Ovary (tissue), 9 donors: ENCODE measurements around the gene OR9Q1. TPM values are rescaled to one million over a fixed set of nuclear protein-coding genes. Genes with fewer than 3 reads are reported as not detected.

Source experiments
- DNase-seq, 5 donors: peaks; one replicate each; pipeline ENCODE4 v3.0.0-alpha.2; 2019 to 2020
- H3K27ac ChIP-seq, 2 donors: fragments of 200-600 bp; one replicate each; pipeline versions ENCODE4 v1.5.1 to v1.8.0; 2019 to 2022
- H3K27me3 ChIP-seq: fragments of 200-600 bp; one replicate; pipeline ENCODE4 v1.8.0; 2022
- H3K36me3 ChIP-seq: fragments of 200-600 bp; sonication (generic); one replicate; pipeline ENCODE4 v1.5.1; 2019
- H3K4me1 ChIP-seq: one replicate; pipeline ENCODE4 v1.8.1; 2013; ENCODE audit warnings: mild to moderate bottlenecking, moderate library complexity; ENCODE audit not compliant: insufficient read depth
- H3K4me3 ChIP-seq: fragments of 200-600 bp; sonication (generic); one replicate; pipeline ENCODE4 v1.5.1; 2017
- H3K9me3 ChIP-seq, 2 donors: fragments of 200-600 bp in 1 of 2; sonication (generic) in 1 of 2; one replicate each; pipeline versions ENCODE4 v1.5.1 to v1.8.1; 2013 to 2019; ENCODE audit warnings: mild to moderate bottlenecking in 1 of 2, moderate library complexity in 1 of 2
- CTCF ChIP-seq, 3 donors: fragments of 450-650 bp in 2 of 3; fragments of 200-600 bp in 1 of 3; IDR thresholded peaks; one replicate each; pipeline versions ENCODE4 v1.5.1 to v1.8.0; 2016 to 2022; ENCODE audit warnings: antibody characterized with exemption in 3 of 3, mild to moderate bottlenecking in 1 of 3
- EP300 ChIP-seq: sonication (generic); formaldehyde crosslinking; IDR thresholded peaks from one replicate; pipeline ENCODE4 v1.6.1; 2017; ENCODE audit warnings: antibody characterized with exemption
- POLR2A ChIP-seq: fragments of 450-650 bp; IDR thresholded peaks from one replicate; pipeline ENCODE4 v1.6.1; 2017; ENCODE audit warnings: antibody characterized with exemption, mild to moderate bottlenecking, moderate library complexity
- WGBS, 3 donors: extraction: QIAGEN DNeasy Blood & Tissue Kit in 1 of 3; methylation state at CpG; one replicate each; pipeline versions ENCODE4 v1.1.5 to v1.1.7; 2013 to 2017; 5-methylcytosine and 5-hydroxymethylcytosine counted together
- intact Hi-C, 4 donors: fragments of 100-400 bp; cut with DNase I; formaldehyde crosslinking; loops; one replicate each; pipeline versions ENCODE4 v1.11.0 to v1.15.1; 2022 to 2023
- polyA plus RNA-seq, 2 donors: library from polyadenylated mRNA; stranded (reverse); fragments of 200-250 nt in 1 of 2; fragments of 350-450 nt in 1 of 2; fragmentation: Illumina TruSeq in 1 of 2; extraction: RNeasy Lipid Tissue Mini Kit (QIAGEN cat#74804) in 1 of 2; gene quantifications; one replicate each; pipeline ENCODE4 v1.2.3, GENCODE V29; 2013 to 2014
- total RNA-seq, 7 donors: library from RNA; depleted of rRNA in 2 of 7; stranded (reverse); fragments of >200 nt in 2 of 7; fragmentation: NEBNext Ultra II Directional in 3 of 7; extraction: Animal tissue kit (Norgen Biotek cat#: 25700) in 3 of 7; gene quantifications; one replicate each; pipeline versions ENCODE4 v1.1.0 to v1.2.4, GENCODE V29; 2016 to 2023
- donor health status: DM: no; HTN: no; CAD: no; lungs with moderate emphysema.
- donor health status: DM: no; HTN: no; CAD: no.
- donor health status: Bipolar disorder and iron deficiency.
- donor health status: DM: yes; HTN: yes; CAD: no.
- donor health status: DM: no; HTN: no; CAD: no.
- donor health status: DM: yes; HTN: yes; CAD: no.

Gene OR9Q1
- total and polyA plus RNA-seq, 9 donors = not detected

DNA sequence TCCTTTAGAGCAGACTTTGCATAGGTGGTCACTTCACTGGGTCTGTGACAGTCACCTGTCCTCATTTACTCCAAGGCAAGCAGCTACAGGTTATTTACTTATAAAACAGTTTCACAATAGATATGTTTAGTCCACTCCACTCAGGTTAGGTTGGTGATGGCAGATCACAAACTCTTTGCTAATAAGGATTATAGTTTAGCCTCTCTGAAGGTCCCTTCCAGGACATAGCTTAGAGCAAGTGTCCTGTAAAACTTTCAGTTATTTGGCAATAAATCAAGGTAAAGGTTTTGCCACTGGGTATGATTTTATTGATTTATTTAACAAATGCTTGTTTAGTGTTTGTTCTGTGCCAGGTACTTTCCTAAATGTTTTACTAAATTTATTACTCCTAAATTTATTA, 15.9 kb downstream of the OR9Q1 start:
- Histone ChIP-seq H3K4me3 (no peak overlapping the region), H3K9me3 (no peaks in the 10 kb centered on the region), H3K36me3 (no peaks in the 10 kb centered on the region), H3K27me3 (no peaks in the 10 kb centered on the region), H3K27ac (no peak overlapping the region), H3K4me1 (no peaks in the 10 kb centered on the region)
- intact Hi-C loops = no loop called here
- no peak for TF ChIP-seq POLR2A
- TF ChIP-seq EP300 = no peak
- no peak for TF ChIP-seq CTCF (IDR thresholded peaks at IDR 0.05)
- DNase-seq = no peak

- WGBS, 3 donors = 75 to 78% (median 76%) methylated on average over 2 of the region's 2 CpGs
- Histone ChIP-seq H3K27me3 (no peaks in the 10 kb centered on the region), H3K36me3 (no peaks in the 10 kb centered on the region), H3K27ac (no peak overlapping the region), H3K9me3 (no peaks in the 10 kb centered on the region), H3K4me1 (no peaks in the 10 kb centered on the region), H3K4me3 (no peak overlapping the region)
- no peak for DNase-seq
- TF ChIP-seq POLR2A (no peak), CTCF (IDR thresholded peaks at IDR 0.05) (no peak), EP300 (no peak)
- intact Hi-C loops = no loop called here
Observed at GRCh38 chr11:58043379-58043778, 19.7 kb downstream of the OR9Q1 start.

DNA sequence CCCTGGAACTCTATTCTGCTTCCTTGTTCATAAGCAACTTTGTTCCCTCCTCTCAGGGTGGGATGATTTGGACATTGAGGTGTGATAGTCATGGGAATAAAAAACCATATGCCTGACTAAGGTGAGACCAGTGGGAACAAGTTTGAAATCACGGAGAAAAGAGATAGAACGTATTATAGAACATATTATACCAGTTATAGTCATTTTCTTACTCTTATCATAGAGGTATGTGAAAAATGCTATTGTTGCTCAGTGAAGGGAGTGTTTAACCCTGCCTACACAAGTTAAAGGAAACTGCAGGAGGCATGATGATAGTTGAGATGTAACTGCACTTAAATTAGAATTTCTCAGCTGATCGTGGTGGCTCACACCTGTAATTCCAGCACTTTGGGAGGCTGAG, 22.6 kb downstream of the OR9Q1 start:
- WGBS, 3 donors = 32 to 50% (median 45%) methylated on average over 3 of the region's 3 CpGs
- no peak for DNase-seq
- H3K27ac ChIP-seq = no peak overlapping the region
- no peaks in the 10 kb centered on the region for H3K9me3 ChIP-seq
- no peak for TF ChIP-seq EP300
- TF ChIP-seq CTCF (IDR thresholded peaks at IDR 0.05) = no peak
- no peak for TF ChIP-seq POLR2A
- intact Hi-C loops = no loop called here
- no peak overlapping the region for H3K4me3 ChIP-seq
- no peaks in the 10 kb centered on the region for H3K27me3 ChIP-seq
- H3K36me3 ChIP-seq = no peaks in the 10 kb centered on the region
- H3K4me1 ChIP-seq = no peaks in the 10 kb centered on the region

DNA sequence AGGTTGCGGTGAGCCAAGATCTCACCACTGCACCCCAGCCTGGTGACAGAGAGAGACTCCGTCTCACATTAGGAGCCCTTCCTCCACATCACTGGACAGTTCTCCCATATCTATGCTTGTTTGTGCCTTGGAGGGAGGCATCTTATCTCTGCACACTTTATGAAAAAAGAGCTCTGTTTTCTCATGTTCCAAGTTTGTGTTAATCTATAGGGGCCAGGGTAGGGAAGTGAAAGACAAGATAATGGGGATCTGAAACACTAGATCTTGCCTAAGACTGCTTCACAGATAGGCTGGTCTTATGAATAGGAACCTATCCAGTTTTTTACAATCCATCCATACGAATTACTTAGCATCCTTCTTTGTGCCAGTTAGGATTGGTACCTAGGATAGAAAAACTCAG, 24.1 kb downstream of the OR9Q1 start:
- TF ChIP-seq POLR2A (no peak), CTCF (IDR thresholded peaks at IDR 0.05) (no peak), EP300 (no peak)
- Histone ChIP-seq H3K4me1 (no peaks in the 10 kb centered on the region), H3K9me3 (no peaks in the 10 kb centered on the region), H3K27ac (no peak overlapping the region), H3K27me3 (no peaks in the 10 kb centered on the region), H3K4me3 (no peak overlapping the region), H3K36me3 (no peaks in the 10 kb centered on the region)
- no peak for DNase-seq
- WGBS, 3 donors = 86 to 93% (median 88%) methylated on average over 3 of the region's 3 CpGs
- intact Hi-C loops = no loop called here
